NCI-H1436 (cell line): Measurements from ENCODE around the gene OSBP2.
A peak's percentile ranks its signal among the peaks of the same experiment; 100 is the strongest.
"Not testable (repeated sequence)": the region's sequence is repeated elsewhere in the genome, so short reads cannot be mapped to it uniquely, and the experiment has no call there.

Source experiments
- DNase-seq: peaks from one replicate; lab custom pipeline; 2025; lab: John Stamatoyannopoulos, UW

Gene OSBP2

GRCh38 chr22:30763815-30764673, 69.4 kb downstream of the OSBP2 start:
- peak; percentile 71 for DNase-seq

- no peak for DNase-seq
Observed at GRCh38 chr22:30767661-30768060, 73.0 kb downstream of the OSBP2 start.

- no peak for DNase-seq
Observed at GRCh38 chr22:30770716-30771115, 76.0 kb downstream of the OSBP2 start.

- DNase-seq, result no peak
Observed at GRCh38 chr22:30773919-30774318, 79.2 kb downstream of the OSBP2 start.

GRCh38 chr22:30774566-30774965, 79.9 kb downstream of the OSBP2 start:
- DNase-seq, result no peak

- DNase-seq, result no peak
Observed at GRCh38 chr22:30776476-30776875, 81.8 kb downstream of the OSBP2 start.

- DNase-seq, result not testable (repeated sequence)
Observed at GRCh38 chr22:30777146-30777545, 82.5 kb downstream of the OSBP2 start.

- DNase-seq, result no peak
Observed at GRCh38 chr22:30777587-30777986, 82.9 kb downstream of the OSBP2 start.

- DNase-seq, result no peak
Observed at GRCh38 chr22:30778261-30778660, 83.6 kb downstream of the OSBP2 start.

GRCh38 chr22:30780026-30780425, 85.4 kb downstream of the OSBP2 start:
- no peak for DNase-seq

GRCh38 chr22:30781271-30781875, 86.7 kb downstream of the OSBP2 start:
- no peak for DNase-seq

GRCh38 chr22:30782613-30783012, 87.9 kb downstream of the OSBP2 start:
- no peak for DNase-seq

GRCh38 chr22:30783021-30783420, 88.3 kb downstream of the OSBP2 start:
- no peak for DNase-seq

GRCh38 chr22:30785527-30785926, 90.9 kb downstream of the OSBP2 start:
- DNase-seq, result no peak

GRCh38 chr22:30790366-30790765, 95.7 kb downstream of the OSBP2 start:
- DNase-seq, result no peak

GRCh38 chr22:30792456-30792855, 97.8 kb downstream of the OSBP2 start:
- no peak for DNase-seq

- DNase-seq, result no peak
Observed at GRCh38 chr22:30795118-30795517, 100.4 kb downstream of the OSBP2 start.

GRCh38 chr22:30801695-30802094, 107.0 kb downstream of the OSBP2 start:
- DNase-seq, result no peak

- DNase-seq, result peak; percentile 33
Observed at GRCh38 chr22:30802202-30803166, 107.8 kb downstream of the OSBP2 start.

GRCh38 chr22:30803679-30804078, 109.0 kb downstream of the OSBP2 start:
- DNase-seq, result no peak

GRCh38 chr22:30804626-30805025, 110.0 kb downstream of the OSBP2 start:
- no peak for DNase-seq

GRCh38 chr22:30806391-30806861, 111.8 kb downstream of the OSBP2 start:
- no peak for DNase-seq
